Ishikawa (cell line): ENCODE data around the gene RNF10.
A peak's percentile ranks its signal among the peaks of the same experiment; 100 is the strongest.

Experiments
- CEBPB ChIP-seq: IDR thresholded peaks from 2 replicates; pipeline ENCODE4 v1.6.1; 2012
- CREB1 ChIP-seq: IDR thresholded peaks from 2 replicates; pipeline ENCODE4 v1.6.1; 2012; ENCODE audit warnings: low read depth
- EGR1 ChIP-seq: IDR thresholded peaks from 2 replicates; pipeline ENCODE4 v1.6.1; 2012
- EP300 ChIP-seq: IDR thresholded peaks from 2 replicates; pipeline ENCODE4 v1.6.1; 2012; ENCODE audit warnings: borderline replicate concordance
- FOXM1 ChIP-seq: IDR thresholded peaks from 2 replicates; pipeline ENCODE4 v1.6.1; 2012; ENCODE audit warnings: low read depth, borderline replicate concordance
- MAX ChIP-seq: IDR thresholded peaks from 2 replicates; pipeline ENCODE4 v1.6.1; 2012
- NFIC ChIP-seq: IDR thresholded peaks from 2 replicates; pipeline ENCODE4 v1.6.1; 2012
- RAD21 ChIP-seq: IDR thresholded peaks from 2 replicates; pipeline ENCODE4 v1.6.1; 2012; ENCODE audit warnings: low read depth
- REST ChIP-seq: IDR thresholded peaks from 2 replicates; pipeline ENCODE4 v1.6.1; 2012; ENCODE audit warnings: low read depth, mild to moderate bottlenecking
- TAF1 ChIP-seq: IDR thresholded peaks from 2 replicates; pipeline ENCODE4 v1.6.1; 2012; ENCODE audit warnings: low read depth, mild to moderate bottlenecking
- TCF12 ChIP-seq: IDR thresholded peaks from 2 replicates; pipeline ENCODE4 v1.6.1; 2012; ENCODE audit warnings: low read depth
- TEAD4 ChIP-seq: IDR thresholded peaks from 2 replicates; pipeline ENCODE4 v1.6.1; 2012
- YY1 ChIP-seq: IDR thresholded peaks from 2 replicates; pipeline ENCODE4 v1.6.1; 2012; ENCODE audit warnings: low read depth
- ZBTB7A ChIP-seq: IDR thresholded peaks from 2 replicates; pipeline ENCODE4 v1.6.1; 2012; ENCODE audit warnings: low read depth
- TF ChIP-seq, protein P1 (sequence below): IDR thresholded peaks from 2 replicates; pipeline ENCODE4 v1.6.1; 2012

Gene RNF10

DNA sequence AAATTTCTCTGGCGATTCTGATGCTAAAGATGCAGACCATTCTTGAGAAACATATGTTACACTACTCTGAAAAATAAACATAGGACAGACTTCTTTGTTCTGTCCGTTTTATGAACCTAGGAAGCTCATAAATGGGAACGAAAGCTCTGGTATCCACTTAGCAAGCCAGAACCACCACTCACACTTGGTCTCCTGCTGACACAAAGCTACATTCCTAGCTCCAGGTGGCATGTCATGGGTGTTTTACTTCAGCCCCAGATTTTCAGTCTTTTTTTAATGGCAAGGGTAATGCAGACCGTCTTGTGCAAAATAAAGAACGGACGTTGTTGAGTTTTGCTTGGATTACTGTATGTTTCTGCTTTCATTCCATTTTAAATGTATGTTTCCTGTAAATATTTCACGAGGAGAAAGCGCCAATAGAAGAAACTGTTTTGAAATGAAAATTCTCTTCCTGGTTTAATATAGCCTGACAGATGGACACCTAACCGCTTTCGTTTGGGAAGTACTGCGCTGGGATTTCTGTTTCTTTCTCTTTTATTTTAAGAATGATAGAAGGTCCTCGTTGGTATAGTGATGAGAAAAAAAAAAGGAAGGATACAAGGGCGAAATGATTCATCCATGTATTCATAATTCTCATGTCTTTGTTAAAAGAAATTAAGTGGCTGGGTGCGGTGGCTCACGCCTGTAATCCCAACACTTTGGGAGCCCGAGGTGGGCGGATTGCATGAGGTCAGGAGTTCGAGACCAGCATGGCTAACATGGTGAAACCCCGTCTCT lies 4.3 kb upstream of the RNF10 start:
- TF ChIP-seq, protein P1, sequence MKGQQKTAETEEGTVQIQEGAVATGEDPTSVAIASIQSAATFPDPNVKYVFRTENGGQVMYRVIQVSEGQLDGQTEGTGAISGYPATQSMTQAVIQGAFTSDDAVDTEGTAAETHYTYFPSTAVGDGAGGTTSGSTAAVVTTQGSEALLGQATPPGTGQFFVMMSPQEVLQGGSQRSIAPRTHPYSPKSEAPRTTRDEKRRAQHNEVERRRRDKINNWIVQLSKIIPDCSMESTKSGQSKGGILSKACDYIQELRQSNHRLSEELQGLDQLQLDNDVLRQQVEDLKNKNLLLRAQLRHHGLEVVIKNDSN, result no peak
- peak; percentile 66; the same call in 1 of the 2 replicates for TF ChIP-seq FOXM1
- TF ChIP-seq CREB1, result no peak
- TF ChIP-seq EGR1, result no peak
- peak; percentile 51; the same call in 1 of the 2 replicates for TF ChIP-seq MAX
- TF ChIP-seq NFIC, result no peak
- TF ChIP-seq YY1, result no peak
- TF ChIP-seq ZBTB7A, result no peak
- TF ChIP-seq EP300, result no peak
- no peak for TF ChIP-seq CEBPB
- no peak for TF ChIP-seq RAD21
- TF ChIP-seq REST, result no peak
- TF ChIP-seq TAF1, result no peak
- TF ChIP-seq TEAD4, result peak; percentile 86
- TF ChIP-seq TCF12, result no peak

DNA sequence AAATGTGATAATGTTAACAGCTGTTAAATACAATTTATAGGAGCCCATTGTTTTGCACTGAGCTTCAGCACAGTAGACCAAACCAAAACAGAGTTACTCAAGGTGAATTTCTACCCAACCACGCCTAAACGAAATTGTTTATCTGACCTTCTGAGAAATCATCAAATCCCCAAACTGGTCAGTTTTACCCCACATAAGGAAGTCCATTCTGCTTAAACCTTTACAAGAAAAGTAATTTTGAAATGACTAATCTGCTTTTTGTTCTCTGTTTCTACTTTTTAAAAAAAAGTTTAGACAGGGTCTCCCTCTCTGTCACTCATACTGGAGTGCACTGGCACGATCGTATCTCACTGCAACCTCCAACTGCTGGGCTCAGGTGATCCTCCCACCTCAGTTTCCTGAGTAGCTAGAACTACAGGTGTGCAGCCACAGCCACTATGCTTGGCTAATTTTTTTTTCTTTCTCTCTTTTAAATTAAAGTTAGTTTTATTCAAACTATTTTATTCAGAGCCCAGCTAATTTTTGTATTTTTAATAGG lies 1.4 kb upstream of the RNF10 start:
- TF ChIP-seq TCF12 (no peak), MAX (no peak), CREB1 (no peak), ZBTB7A (no peak), RAD21 (no peak), REST (no peak), NFIC (no peak), CEBPB (no peak), EP300 (no peak), TEAD4 (no peak), FOXM1 (no peak), EGR1 (no peak)
- TF ChIP-seq, protein P1, result no peak

- TF ChIP-seq CREB1 (no peak), ZBTB7A (peak; percentile 68; the same call in 1 of the 2 replicates), EP300 (no peak), YY1 (0 out of 2 replicates have a peak, but pooled peaks have one; percentile 30), FOXM1 (no peak)
Measured at GRCh38 chr12:120534703-120535655, 823 bp downstream of the RNF10 start.

DNA sequence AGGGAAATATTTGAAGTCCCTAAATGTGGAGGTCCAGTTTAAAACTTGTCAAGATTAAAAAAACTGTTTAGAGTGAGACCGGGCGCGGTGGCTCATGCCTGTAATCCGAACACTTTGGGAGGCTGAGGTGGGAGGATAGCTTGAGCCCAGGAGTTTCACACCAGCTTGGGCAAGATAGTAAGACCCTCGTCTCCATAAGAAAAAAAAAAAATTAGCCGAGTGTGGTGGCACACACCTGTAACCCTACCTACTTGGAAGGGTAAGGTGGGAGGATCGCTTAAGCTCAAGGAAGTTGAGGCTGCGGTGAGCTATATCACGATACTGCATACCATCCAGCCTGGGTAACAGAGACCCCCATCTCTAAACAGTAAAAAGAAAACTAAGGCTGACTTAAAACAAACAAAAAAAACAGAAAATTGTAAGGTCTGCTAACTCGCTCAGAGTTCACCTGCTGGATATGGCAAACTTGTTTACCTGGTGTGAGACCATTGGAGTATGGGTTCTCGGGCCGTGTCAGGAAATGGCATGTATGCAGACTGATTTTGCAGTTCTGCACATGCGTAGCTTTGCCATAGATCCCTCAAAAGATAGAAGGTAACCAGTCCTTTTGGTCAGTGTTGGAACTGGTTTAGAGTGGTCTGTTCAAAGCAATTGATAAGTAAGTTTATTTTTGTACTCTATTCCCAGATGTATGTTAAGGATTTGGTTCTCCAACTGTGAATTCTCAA lies 2.1 kb downstream of the RNF10 start:
- TF ChIP-seq MAX (no peak), REST (no peak), EP300 (no peak), TEAD4 (no peak), NFIC (no peak), TAF1 (no peak), CEBPB (no peak), RAD21 (no peak), YY1 (no peak), CREB1 (no peak)
- TF ChIP-seq, protein P1, result no peak
